Stimulated activated CD8-positive, alpha-beta memory T cell treated with anti-CD3 and anti-CD28 coated beads, Interleukin-4, amount 100 ng/mL, for 4 hours (primary cell): ENCODE data around the gene KBTBD12.
"Not testable (repeated sequence)": the region's sequence is repeated elsewhere in the genome, so short reads cannot be mapped to it uniquely, and the experiment has no call there.

Experiments used
- DNase-seq, 2 donors: peaks; one replicate each; pipeline ENCODE4 v3.0.0-alpha.2; 2020; ENCODE audit warnings: low read depth in 2 of 2, low spot score in 1 of 2

The KBTBD12 gene, protein sequence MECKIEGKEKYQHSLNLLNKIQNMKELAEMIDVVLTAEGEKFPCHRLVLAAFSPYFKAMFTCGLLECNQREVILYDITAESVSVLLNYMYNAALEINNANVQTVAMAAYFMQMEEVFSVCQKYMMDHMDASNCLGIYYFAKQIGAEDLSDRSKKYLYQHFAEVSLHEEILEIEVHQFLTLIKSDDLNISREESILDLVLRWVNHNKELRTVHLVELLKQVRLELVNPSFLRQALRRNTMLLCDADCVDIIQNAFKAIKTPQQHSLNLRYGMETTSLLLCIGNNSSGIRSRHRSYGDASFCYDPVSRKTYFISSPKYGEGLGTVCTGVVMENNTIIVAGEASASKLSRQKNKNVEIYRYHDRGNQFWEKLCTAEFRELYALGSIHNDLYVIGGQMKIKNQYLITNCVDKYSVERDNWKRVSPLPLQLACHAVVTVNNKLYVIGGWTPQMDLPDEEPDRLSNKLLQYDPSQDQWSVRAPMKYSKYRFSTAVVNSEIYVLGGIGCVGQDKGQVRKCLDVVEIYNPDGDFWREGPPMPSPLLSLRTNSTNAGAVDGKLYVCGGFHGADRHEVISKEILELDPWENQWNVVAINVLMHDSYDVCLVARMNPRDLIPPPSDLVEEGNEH

DNA sequence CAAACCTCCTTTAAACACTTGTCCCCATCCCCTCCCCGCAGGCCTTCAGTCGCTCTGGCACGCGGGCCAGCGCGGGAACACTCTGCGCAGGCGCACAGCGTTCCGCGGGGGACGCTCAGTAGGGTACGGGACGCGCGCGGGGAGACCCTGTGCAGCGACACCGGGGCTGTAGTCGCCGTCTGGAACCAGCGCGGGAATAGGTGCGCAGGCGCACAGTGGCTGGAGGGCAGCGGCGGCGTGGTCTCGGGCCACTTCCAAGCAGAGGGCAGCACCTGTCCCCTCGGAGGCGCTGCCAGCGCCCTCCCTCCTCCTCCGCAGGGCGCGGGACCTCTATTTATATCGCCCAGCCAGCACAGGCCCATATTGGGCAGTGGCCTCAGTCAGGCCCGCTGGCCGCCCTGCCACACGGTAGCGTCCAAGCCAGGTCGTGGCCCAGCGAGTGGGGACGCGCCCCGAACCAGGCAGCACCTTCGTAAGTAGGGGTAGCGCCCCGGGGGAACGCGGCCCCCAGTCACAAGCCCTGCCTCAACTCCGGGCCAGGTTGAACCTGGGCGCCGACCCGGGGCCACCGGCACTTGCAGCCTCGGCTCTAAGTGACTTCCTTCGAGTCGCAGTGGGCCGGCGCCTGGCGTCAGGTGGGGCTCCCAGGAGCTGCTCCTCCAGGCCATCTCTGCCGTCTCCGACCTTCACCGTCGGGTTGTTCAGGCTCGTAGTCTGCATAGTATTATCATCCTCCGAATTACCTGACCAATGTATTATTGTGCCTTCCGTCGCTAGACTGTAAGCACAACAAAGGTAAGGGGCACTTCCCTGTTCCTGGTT lies at the start of gene KBTBD12:
Gene KBTBD12 (plus strand): TSS at position 118 of the 822 bp plus-strand sequence. CDS start 7,830 bp downstream, outside the sequence.
- no peak for DNase-seq

DNA sequence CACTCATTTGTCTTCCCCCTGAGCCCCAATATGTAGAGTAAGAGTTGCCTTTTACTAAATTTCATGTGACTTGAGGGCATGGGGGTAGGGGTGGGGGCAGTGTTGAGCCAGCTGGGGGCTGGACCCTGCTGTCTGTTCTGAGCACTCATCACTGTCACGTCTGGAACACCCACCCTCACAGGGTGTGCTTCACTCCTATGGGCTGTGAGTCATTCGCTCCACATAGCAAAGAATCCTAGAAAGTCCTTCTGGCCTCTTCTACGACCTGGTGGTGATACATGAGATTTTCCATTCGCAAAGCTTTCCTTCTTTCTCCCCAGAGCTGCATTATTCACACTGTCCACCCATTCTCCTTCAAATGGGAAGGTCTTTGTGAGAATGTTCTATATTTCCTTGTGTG lies 49.1 kb upstream of the KBTBD12 start:
- DNase-seq: no peak

DNA sequence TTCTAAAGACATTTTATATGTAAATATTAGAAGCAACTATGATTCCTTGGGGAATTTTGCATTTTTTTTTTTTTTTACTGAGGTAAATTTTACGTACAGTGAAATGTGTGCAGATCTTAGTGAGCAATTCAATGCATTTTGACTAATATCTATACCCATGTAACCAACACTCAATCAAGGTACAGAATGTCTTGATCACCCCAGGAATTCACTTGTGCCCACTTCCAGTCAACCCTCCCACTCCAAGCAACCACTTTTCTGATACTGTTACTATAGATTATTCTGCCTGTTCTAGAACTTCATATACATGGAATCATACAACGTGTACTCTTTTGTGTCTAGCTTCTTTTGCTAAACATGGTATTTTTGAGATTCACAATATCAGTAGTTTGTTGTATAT lies 47.6 kb upstream of the KBTBD12 start:
- no peak for DNase-seq

DNA sequence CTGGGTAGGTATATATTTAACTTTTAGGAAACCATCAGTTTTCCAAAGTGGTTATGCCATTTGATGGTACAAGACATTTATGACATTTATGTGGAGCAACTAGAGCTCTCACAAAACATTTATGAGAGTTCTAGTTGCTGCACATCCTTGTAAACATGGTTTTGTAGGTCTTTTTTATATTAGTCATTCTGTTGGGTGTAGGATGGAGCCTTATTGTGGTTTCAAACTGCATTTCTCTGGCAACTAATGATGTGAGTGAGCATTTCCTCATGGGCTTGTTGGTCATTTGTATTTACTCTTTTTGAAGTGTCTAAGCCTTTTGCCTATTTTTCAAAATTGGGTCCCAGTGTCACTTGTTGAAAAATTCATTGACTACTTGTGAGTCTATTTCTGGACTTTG lies 47.0 kb upstream of the KBTBD12 start:
- DNase-seq: no peak

DNA sequence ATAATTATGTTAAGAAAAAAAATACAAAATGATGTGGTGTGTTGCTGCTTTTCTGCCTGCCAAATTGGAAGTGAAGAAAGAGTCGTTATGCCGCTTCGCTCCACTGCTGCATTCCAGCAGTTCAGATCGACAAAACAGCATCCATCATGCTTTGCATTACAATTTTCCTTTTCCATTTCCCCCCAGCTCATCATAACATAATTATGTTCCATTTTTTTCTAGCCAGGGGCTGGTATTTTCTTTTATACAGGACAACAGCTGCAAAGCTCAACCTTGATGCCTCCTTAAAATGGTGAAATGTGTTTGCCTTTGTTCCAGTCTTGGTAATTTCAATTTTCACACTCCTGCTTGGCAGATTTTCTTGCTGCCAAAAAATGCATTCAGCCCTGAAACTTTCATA lies 44.9 kb upstream of the KBTBD12 start:
- DNase-seq: no peak

DNA sequence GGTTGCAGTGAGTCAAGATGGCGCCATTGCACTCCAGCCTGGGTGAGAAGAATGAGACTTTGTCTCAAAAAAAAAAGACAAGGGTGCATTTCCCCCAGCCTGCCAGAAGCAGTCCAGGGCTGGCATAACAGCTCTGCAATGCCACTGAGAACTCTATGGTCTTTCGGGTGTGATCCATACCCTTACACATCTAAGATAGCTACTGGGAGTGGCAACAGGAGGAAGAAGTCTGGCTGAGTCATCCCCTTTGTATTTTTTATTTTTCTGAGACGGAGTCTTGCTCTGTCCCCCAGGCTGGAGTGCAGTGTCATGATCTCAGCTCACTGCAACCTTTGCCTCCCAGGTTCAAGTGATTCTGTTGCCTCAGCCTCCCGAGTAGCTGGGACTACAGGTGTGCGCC lies 40.9 kb upstream of the KBTBD12 start:
- DNase-seq: not testable (repeated sequence)

DNA sequence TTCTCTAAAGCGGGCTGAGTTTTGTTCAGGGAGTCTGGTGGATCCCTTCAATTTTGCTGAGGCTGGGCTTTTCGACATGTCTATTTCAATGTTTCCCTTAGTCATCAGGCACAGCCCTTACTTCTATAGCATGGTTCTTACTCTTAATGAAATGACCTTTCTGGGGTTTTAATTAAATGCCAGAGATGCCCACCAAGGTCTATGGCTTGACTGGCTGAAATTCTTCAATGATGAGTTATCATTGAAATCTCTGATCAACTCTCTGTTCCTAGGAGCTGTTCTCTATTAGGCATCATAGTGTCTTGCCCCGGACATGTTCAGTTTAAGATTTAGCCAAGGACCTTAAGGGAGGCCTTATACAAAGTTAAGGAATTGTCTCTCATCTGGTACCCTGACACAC lies 33.4 kb upstream of the KBTBD12 start:
- DNase-seq: no peak

DNA sequence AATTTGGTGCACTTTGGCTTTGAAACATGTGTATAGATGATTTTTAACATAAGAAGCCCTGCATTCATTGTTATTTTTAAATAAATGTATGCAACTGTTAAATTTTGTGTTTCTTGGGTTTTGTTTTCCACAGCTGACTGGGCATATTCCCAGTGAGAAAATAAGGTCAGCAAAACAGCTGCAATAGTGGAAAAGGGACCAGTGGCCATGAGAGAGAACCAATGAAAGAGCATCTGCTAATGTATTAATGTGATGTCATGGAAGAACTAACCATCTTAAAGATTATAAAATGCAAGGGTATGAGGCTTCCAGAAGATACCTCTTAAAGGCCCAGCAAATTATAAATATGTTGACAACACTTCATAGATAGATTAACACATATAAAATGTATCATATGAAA lies 31.0 kb upstream of the KBTBD12 start:
- DNase-seq: no peak

DNA sequence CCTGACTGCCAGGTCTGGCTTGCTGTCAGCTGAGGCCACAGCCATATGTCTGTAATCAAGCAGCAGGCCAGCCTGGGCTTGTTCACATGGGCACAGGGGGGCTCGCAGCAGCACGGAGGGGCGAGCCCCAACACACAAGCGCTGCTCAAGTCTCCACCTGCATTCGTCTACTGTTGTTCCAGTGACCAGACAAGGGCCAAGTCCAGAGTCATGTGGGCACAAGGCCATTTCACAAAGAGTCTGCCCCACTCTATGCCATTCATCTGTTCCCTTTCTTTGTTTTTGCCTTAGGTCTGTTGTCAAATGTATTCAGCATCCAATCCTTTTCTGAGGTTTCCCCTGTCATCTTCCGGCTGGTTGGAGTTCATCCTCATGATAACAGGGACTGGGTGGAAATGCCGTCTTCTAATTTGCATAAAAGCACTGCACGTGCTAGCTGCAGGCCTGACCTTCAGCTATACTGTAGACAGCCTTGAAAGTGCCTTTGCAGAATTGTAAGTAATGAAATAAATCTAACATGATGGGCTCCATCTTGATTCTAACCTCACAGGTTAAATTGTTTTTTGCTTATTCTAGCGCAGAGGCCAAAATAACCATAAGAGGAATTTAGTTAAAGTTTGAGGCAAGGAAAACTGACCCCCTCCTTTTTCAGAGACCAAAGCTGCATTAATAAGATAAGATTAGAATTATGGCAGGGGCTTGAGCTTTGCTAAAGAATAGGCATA lies 28.6 kb upstream of the KBTBD12 start:
- no peak for DNase-seq

DNA sequence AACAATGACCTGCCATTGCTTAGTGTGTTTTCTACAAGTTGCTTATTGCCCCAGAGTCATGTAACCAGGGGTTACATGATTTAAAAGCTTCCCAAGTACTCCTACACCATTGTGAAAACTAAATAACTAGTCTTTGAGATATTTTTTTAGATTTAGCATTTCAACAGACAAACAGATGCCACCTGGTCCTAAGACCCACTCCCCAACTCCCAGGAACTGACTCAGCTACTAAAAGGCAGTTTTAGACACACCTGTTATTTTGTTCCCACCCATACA lies 28.1 kb upstream of the KBTBD12 start:
- no peak for DNase-seq

DNA sequence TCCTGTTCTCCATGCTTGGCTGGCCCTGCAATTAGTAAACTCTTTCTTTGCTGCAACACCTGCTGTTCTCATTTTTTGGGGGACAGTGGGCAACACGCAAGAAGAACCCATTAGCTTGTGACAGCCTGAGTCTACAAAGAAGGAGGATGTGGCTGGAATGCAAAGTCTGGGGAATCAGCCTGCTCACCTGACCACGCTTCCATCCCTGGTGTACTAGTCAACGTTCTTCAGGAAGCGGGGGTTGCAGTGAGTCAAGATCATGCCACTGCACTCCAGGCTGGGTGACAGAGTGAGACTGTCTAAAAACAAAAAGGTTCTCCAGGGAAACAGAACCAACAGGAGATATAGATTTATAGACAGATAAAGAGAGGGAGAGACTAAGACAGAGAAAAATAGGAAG lies 27.7 kb upstream of the KBTBD12 start:
- no peak for DNase-seq

DNA sequence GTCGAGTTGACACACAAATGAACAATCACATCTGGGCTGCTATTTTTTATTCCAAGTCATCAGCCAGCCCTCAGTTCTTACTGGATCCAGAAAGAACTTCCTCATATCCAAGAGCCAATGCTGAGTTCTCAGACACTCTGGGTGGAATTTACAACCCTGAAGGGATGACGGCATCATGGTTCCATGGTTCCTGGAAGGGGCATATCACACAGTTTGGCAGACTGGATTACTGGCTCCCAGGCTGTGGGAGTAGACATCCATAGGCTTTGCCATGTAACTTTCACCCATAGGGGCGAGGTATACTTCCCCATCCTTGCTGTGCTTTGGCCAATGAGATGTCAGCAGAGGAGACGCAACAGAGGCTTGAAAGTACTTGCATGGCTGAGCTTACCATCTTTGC lies 26.9 kb upstream of the KBTBD12 start:
- DNase-seq: no peak

DNA sequence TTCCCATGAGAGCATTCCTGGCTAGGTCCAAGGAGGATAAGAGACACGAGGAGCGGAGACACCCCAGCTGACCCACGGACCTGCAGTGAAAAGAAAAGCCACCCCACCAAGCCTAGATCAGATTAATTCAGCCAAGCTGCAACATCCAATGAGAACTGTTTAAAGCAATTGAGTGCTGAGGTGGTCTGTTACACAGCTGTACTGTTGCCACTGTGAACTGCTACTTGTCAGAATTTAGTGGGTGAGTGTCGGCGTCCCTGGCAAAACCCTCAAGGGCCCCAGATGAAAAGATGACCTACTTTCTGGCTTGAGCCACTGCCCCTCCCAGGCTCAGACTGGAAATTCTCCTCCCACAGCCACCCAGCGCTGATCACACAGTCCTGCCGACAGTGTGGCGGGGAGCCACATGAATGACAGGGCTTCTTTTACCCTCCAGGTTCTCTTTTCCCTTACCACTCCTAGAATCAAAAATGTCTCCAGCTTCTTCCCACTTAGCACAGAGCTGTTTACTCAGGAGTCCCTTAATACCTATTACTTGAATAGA lies 26.4 kb upstream of the KBTBD12 start:
- DNase-seq: no peak

DNA sequence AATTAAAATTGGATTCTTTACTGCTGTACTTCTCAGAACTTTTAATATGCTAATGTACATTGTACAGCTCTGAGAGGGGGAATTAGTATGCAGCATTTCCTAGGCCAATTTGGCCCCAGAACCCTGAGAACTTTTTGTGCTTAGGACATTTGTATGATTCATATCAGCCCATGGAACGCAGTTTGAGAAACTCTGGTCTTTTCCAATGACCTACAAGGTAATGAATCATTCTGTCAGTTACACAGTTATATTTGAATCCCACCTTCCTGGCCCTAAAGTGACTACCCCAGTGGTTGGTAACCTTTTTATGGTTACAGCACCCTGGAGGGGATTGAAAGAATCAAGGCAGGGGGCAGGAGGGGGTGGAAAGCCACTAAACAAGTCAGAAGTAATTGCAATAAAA lies 25.6 kb upstream of the KBTBD12 start:
- no peak for DNase-seq

DNA sequence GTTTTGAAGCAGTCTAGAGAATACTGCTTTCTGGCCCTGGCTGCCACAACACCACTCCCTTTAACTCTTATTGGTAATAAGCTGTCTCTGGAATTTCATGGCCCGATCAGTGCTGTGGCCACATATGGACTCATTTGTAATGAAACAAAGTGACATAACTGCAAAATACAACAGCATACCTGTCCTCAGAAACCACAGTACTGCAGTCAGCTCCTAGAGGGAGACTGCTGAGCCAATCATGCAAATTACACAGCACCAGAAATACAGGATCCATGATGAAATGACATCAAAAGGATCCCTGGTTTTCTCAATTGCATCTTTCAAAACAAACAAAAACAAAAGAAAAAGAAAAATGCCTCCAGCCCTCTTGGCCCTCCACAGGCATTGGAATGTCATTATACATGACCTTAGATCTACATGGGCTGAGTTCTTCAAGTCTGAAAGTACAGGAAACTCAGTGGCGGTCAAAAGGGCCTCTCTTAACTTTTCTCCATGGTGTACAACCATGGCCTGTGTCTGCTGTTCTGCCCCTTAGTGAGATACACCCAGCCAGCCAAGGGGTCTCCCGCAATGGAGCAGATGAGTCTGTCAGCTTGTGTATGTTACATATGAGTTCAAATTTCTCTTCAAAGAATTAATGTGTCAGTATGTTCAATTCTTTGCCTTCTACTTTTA lies 24.9 kb upstream of the KBTBD12 start:
- no peak for DNase-seq

DNA sequence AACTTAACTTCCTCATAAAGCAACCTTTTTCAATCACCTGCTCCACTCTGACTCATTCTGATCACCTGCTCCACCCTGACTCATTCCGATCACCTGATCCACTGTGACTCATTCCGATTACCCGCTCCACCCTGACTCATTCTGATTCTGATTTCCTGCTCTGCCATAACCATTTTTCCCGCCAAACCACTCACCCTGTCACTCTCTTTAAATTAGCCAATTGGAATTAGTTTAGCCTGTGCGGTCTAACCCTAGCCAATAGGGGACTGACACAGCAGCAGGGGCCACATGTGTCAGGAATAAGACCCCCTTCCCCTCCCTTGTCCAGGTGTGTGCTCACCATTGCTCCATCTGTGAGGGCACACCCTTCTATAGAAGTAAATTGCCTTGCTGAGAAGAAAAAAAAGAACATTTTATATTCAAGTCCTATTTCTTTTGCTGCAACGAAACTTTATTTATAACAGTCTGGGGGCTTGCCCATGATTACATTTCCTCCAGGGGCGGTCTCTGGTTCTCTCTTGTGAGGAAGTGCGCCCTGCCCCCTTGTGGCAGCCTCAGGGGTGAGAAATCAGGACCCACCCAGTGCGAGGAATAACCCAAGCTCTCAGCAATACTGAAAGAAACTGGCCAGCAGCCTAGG lies 24.3 kb upstream of the KBTBD12 start:
- not testable (repeated sequence) for DNase-seq

DNA sequence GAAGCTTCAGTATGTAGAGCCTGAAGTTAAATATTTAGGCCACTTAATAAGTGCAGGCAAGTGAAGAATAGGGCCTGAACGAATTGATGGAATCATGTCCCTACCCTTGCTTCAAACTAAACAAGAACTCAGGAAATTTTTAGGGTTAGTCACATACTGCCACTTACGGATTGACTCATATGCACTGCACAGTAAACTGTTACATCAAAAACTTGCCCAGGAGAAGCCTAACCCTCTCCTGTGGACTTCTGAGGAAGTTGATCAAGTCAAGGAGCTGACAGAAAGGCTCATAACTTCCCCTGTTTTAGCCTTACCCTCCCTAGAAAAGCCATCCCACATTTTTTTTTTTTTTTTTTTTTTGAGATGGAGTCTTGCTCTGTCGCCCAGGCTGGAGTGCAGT lies 20.6 kb upstream of the KBTBD12 start:
- DNase-seq: no peak

DNA sequence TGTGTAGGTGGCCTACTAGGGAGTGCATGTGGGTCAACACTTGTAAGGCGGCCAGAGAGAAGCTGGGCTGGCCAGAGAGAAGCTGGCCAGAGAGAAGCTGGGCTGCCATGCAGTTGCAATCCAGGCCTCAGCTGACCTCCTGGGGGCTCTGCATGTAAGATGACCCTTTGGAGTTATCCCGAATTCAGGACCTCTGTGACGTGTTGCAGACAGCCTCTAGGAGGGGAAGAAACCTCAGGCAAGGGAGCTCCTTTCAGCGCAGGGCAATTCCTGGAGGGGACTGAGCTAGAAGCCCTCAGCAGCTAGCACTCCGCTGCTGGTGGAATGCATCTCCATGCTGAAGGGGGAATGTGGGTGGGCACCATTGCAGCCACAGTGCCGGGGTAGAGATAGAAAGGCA lies 15.8 kb upstream of the KBTBD12 start:
- no peak for DNase-seq

DNA sequence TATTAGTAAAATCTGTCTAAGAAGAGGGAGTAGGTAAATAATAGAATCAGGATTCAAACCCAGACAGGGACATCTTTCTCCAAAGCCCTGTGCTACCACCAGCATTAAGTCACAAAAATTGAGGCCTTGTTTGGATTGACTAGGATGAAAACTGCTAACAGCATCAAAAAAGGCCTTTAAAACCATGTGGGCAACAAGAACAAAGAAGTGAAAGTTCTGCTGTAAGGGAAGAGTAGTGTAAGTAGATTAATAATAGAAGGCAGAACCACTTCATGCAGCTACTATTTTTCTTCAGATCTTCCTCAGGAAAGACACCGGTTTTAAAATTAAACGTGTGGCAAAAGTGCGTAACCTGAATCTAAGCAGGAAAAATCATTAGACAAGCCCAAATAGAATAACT lies 15.3 kb upstream of the KBTBD12 start:
- no peak for DNase-seq

DNA sequence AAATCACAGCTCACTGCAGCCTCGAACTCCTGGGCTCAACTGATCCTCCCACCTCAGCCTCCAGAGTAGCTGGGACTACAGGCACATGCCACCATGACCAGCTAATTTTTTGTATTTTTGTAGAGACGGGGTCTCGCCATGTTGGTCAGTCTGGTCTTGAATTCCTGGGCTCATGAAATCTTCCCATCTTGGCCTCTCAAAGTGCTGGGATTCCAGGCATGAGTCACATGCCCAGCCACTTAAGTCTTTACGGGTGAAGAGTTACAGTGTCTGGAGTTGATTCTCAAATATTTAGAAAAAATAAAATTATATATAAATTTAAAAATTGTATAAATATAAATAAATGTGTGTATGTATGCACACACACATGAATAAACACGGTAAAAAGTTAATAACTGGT lies 14.5 kb upstream of the KBTBD12 start:
- DNase-seq: no peak
